ENCODE data around the gene PRKD1.

Gene PRKD1

GRCh38 chr14:29717901-29718300, 209.7 kb downstream of the PRKD1 start:
- H3K4me1 ChIP-seq (ENCODE audit: insufficient read depth, low read length, poor library complexity, severe bottlenecking), result no peaks in the 10 kb centered on the region
- no peak overlapping the region for H3K4me2 ChIP-seq (ENCODE audit: low read depth, low read length, poor library complexity, severe bottlenecking)
- H4K20me1 ChIP-seq (ENCODE audit: insufficient read depth, low read length, poor library complexity, severe bottlenecking), result no peaks in the 10 kb centered on the region
- no peak overlapping the region for H2AFZ ChIP-seq (ENCODE audit: low read length)
- H3K36me3 ChIP-seq (ENCODE audit: insufficient read depth, low read length), result no peaks in the 10 kb centered on the region
- no peaks in the 10 kb centered on the region for H3K79me2 ChIP-seq (ENCODE audit: insufficient read depth, low read length)
- H3K9me2 ChIP-seq (replicated peaks; ENCODE audit: low read depth, low read length), result no peaks in the 10 kb centered on the region
- no peak for TF ChIP-seq CTCF (conservative IDR thresholded peaks at IDR 0.05; ENCODE audit: low read length)
- TF ChIP-seq EZH2phosphoT487 (IDR thresholded peaks at IDR 0.05; ENCODE audit: borderline replicate concordance), result no peak
- H3K4me3 ChIP-seq (ENCODE audit: low read length, poor library complexity, severe bottlenecking), result no peak overlapping the region
- no peaks in the 10 kb centered on the region for H3F3A ChIP-seq (ENCODE audit: low read depth)
- no peak overlapping the region for H3K9ac ChIP-seq (ENCODE audit: low read depth, low read length, poor library complexity, severe bottlenecking)
- no peaks in the 10 kb centered on the region for H3K9me3 ChIP-seq (ENCODE audit: insufficient read depth, low read depth, low read length)
- no peaks in the 10 kb centered on the region for H3K27me3 ChIP-seq (ENCODE audit: insufficient read depth, low read length, poor library complexity, severe bottlenecking)

GRCh38 chr14:29716150-29716549, 211.5 kb downstream of the PRKD1 start:
- no peaks in the 10 kb centered on the region for H3K36me3 ChIP-seq (ENCODE audit: insufficient read depth, low read length)
- no peaks in the 10 kb centered on the region for H4K20me1 ChIP-seq (ENCODE audit: insufficient read depth, low read length, poor library complexity, severe bottlenecking)
- H3F3A ChIP-seq (ENCODE audit: low read depth), result no peaks in the 10 kb centered on the region
- H2AFZ ChIP-seq (ENCODE audit: low read length), result no peak overlapping the region
- no peaks in the 10 kb centered on the region for H3K79me2 ChIP-seq (ENCODE audit: insufficient read depth, low read length)
- H3K9me3 ChIP-seq (ENCODE audit: insufficient read depth, low read depth, low read length), result no peaks in the 10 kb centered on the region
- H3K9me2 ChIP-seq (replicated peaks; ENCODE audit: low read depth, low read length), result no peaks in the 10 kb centered on the region
- no peak overlapping the region for H3K4me2 ChIP-seq (ENCODE audit: low read depth, low read length, poor library complexity, severe bottlenecking)
- no peaks in the 10 kb centered on the region for H3K27me3 ChIP-seq (ENCODE audit: insufficient read depth, low read length, poor library complexity, severe bottlenecking)
- H3K4me1 ChIP-seq (ENCODE audit: insufficient read depth, low read length, poor library complexity, severe bottlenecking), result no peaks in the 10 kb centered on the region
- H3K4me3 ChIP-seq (ENCODE audit: low read length, poor library complexity, severe bottlenecking), result no peak overlapping the region
- no peak overlapping the region for H3K9ac ChIP-seq (ENCODE audit: low read depth, low read length, poor library complexity, severe bottlenecking)
- TF ChIP-seq EZH2phosphoT487 (IDR thresholded peaks at IDR 0.05; ENCODE audit: borderline replicate concordance) (no peak), CTCF (conservative IDR thresholded peaks at IDR 0.05; ENCODE audit: low read length) (no peak)

- TF ChIP-seq EZH2phosphoT487 (IDR thresholded peaks at IDR 0.05; ENCODE audit: borderline replicate concordance), result no peak
- no peak for TF ChIP-seq CTCF (conservative IDR thresholded peaks at IDR 0.05; ENCODE audit: low read length)
- no peak overlapping the region for H3K9ac ChIP-seq (ENCODE audit: low read depth, low read length, poor library complexity, severe bottlenecking)
- 0 out of 2 replicates have a peak, but pooled peaks cover 4% of the 10 kb centered on the region for H3K9me3 ChIP-seq (ENCODE audit: insufficient read depth, low read depth, low read length)
- H4K20me1 ChIP-seq (ENCODE audit: insufficient read depth, low read length, poor library complexity, severe bottlenecking), result no peaks in the 10 kb centered on the region
- no peaks in the 10 kb centered on the region for H3K36me3 ChIP-seq (ENCODE audit: insufficient read depth, low read length)
- H3K4me1 ChIP-seq (ENCODE audit: insufficient read depth, low read length, poor library complexity, severe bottlenecking), result no peaks in the 10 kb centered on the region
- no peaks in the 10 kb centered on the region for H3K27me3 ChIP-seq (ENCODE audit: insufficient read depth, low read length, poor library complexity, severe bottlenecking)
- no peak overlapping the region for H3K4me3 ChIP-seq (ENCODE audit: low read length, poor library complexity, severe bottlenecking)
- H3F3A ChIP-seq (ENCODE audit: low read depth), result no peaks in the 10 kb centered on the region
- no peaks in the 10 kb centered on the region for H3K79me2 ChIP-seq (ENCODE audit: insufficient read depth, low read length)
- H3K4me2 ChIP-seq (ENCODE audit: low read depth, low read length, poor library complexity, severe bottlenecking), result no peak overlapping the region
- no peaks in the 10 kb centered on the region for H3K9me2 ChIP-seq (replicated peaks; ENCODE audit: low read depth, low read length)
- no peak overlapping the region for H2AFZ ChIP-seq (ENCODE audit: low read length)
Measured at GRCh38 chr14:29712601-29713000, 215.0 kb downstream of the PRKD1 start.
